ENCODE data around the gene MKLN1.

The MKLN1 gene

GRCh38 chr7:131471250-131472004, 143.8 kb downstream of the MKLN1 start:
- DNase-seq: no peak

- DNase-seq: no peak
These were observed 149.1 kb downstream of the MKLN1 start for GRCh38 chr7:131476740-131477139.

GRCh38 chr7:131480384-131481315, 153.0 kb downstream of the MKLN1 start:
- DNase-seq: no peak

GRCh38 chr7:131482800-131483199, 155.1 kb downstream of the MKLN1 start:
- no peak for DNase-seq

- DNase-seq: no peak
These were observed 155.9 kb downstream of the MKLN1 start for GRCh38 chr7:131483586-131483985.

- no peak for DNase-seq
These were observed 158.7 kb downstream of the MKLN1 start for GRCh38 chr7:131486346-131486745.

GRCh38 chr7:131487217-131487616, 159.5 kb downstream of the MKLN1 start:
- DNase-seq: no peak

GRCh38 chr7:131488361-131488760, 160.7 kb downstream of the MKLN1 start:
- DNase-seq: no peak

GRCh38 chr7:131489196-131489595, 161.5 kb downstream of the MKLN1 start:
- DNase-seq: no peak

GRCh38 chr7:131489881-131490280, 162.2 kb downstream of the MKLN1 start:
- DNase-seq: no peak

GRCh38 chr7:131493081-131493480, 165.4 kb downstream of the MKLN1 start:
- DNase-seq: no peak

GRCh38 chr7:131493581-131493980, 165.9 kb downstream of the MKLN1 start:
- DNase-seq: no peak

- DNase-seq: no peak
These were observed 166.5 kb downstream of the MKLN1 start for GRCh38 chr7:131494182-131494581.

- no peak for DNase-seq
These were observed 168.2 kb downstream of the MKLN1 start for GRCh38 chr7:131495669-131496498.

- DNase-seq: no peak
These were observed 169.8 kb downstream of the MKLN1 start for GRCh38 chr7:131497454-131497853.

- DNase-seq: no peak
These were observed 170.7 kb downstream of the MKLN1 start for GRCh38 chr7:131498237-131498885.

- no peak for DNase-seq
These were observed 172.1 kb downstream of the MKLN1 start for GRCh38 chr7:131499801-131500200.

- DNase-seq: no peak
These were observed 172.7 kb downstream of the MKLN1 start for GRCh38 chr7:131500357-131500756.

- DNase-seq: peak; percentile 37
These were observed 173.7 kb downstream of the MKLN1 start for GRCh38 chr7:131501422-131501821.

GRCh38 chr7:131501930-131502685, 174.4 kb downstream of the MKLN1 start:
- DNase-seq: no peak

- DNase-seq: no peak
These were observed 175.3 kb downstream of the MKLN1 start for GRCh38 chr7:131502810-131503508.

Measured in GDM1 (cell line).